ENCODE data around the gene AGTR1. TPM values are rescaled to one million over a fixed set of nuclear protein-coding genes. Genes with fewer than 3 reads are reported as not detected.

AGTR1 gene
- total RNA-seq, 2 donors from 2014 or later: 3.8 to 7.3 TPM

GRCh38 chr3:148729476-148730055 lies 31.9 kb downstream of the AGTR1 start:
- Histone ChIP-seq H3K4me3 (no peak overlapping the region), H3K36me3 (no peaks in the 10 kb centered on the region), H3K27ac (no peak overlapping the region), H3K9me3 (no peaks in the 10 kb centered on the region), H3K4me1 (ENCODE audit: control insufficient read depth in 1 of 2, low read depth in 2 of 2) (no peaks in the 10 kb centered on the region), H3K27me3 (replicated peaks; ENCODE audit: insufficient read depth) (no peaks in the 10 kb centered on the region)
- DNase-seq (ENCODE audit: low spot score) (no peak), ATAC-seq (ENCODE audit: insufficient number of reproducible peaks, low FRiP score, low read depth) (no peak)
- TF ChIP-seq CTCF (IDR thresholded peaks at IDR 0.05): no peak

- no peaks in the 10 kb centered on the region for H3K27me3 ChIP-seq (replicated peaks; ENCODE audit: insufficient read depth)
- no peaks in the 10 kb centered on the region for H3K9me3 ChIP-seq
- no peak for TF ChIP-seq CTCF (IDR thresholded peaks at IDR 0.05)
- no peak overlapping the region for H3K4me3 ChIP-seq
- H3K36me3 ChIP-seq: no peaks in the 10 kb centered on the region
- ATAC-seq (ENCODE audit: insufficient number of reproducible peaks, low FRiP score, low read depth): no peak
- DNase-seq (ENCODE audit: low spot score): no peak
- no peak overlapping the region for H3K27ac ChIP-seq
- H3K4me1 ChIP-seq (ENCODE audit: control insufficient read depth in 1 of 2, low read depth in 2 of 2): no peaks in the 10 kb centered on the region
Observed at GRCh38 chr3:148730676-148731075, 33.0 kb downstream of the AGTR1 start.

- no peak overlapping the region for H3K27ac ChIP-seq
- no peaks in the 10 kb centered on the region for H3K36me3 ChIP-seq
- no peak overlapping the region for H3K4me3 ChIP-seq
- no peak for TF ChIP-seq CTCF (IDR thresholded peaks at IDR 0.05)
- no peaks in the 10 kb centered on the region for H3K27me3 ChIP-seq (replicated peaks; ENCODE audit: insufficient read depth)
- ATAC-seq (ENCODE audit: insufficient number of reproducible peaks, low FRiP score, low read depth) (no peak), DNase-seq (ENCODE audit: low spot score) (no peak)
- no peaks in the 10 kb centered on the region for H3K4me1 ChIP-seq (ENCODE audit: control insufficient read depth in 1 of 2, low read depth in 2 of 2)
- H3K9me3 ChIP-seq: no peaks in the 10 kb centered on the region
Observed at GRCh38 chr3:148735597-148735996, 37.9 kb downstream of the AGTR1 start.

DNA sequence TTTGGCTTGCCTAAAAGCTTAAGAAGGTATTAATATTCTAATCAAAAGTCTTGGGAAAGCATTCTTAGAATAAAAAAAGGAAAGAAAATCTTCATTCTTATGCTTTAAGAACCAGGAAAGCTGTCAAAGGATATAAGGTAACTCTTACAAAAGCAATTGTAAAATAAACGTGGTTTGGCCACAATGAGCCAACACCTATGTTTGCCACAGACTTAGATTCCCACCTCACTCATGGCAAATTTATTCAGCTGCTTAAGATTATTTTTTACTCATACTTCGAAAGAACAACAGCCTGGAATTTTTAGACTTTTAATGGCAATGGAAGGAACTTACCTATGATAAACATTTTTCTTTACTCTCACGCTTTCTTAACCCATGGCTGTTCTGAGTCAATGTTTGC lies 38.4 kb downstream of the AGTR1 start:
- Histone ChIP-seq H3K36me3 (no peaks in the 10 kb centered on the region), H3K4me3 (no peak overlapping the region), H3K27me3 (replicated peaks; ENCODE audit: insufficient read depth) (no peaks in the 10 kb centered on the region), H3K4me1 (ENCODE audit: control insufficient read depth in 1 of 2, low read depth in 2 of 2) (no peaks in the 10 kb centered on the region), H3K9me3 (no peaks in the 10 kb centered on the region), H3K27ac (no peak overlapping the region)
- TF ChIP-seq CTCF (IDR thresholded peaks at IDR 0.05): no peak
- ATAC-seq (ENCODE audit: insufficient number of reproducible peaks, low FRiP score, low read depth) (no peak), DNase-seq (ENCODE audit: low spot score) (no peak)

- DNase-seq (ENCODE audit: low spot score) (no peak), ATAC-seq (ENCODE audit: insufficient number of reproducible peaks, low FRiP score, low read depth) (no peak)
- Histone ChIP-seq H3K27me3 (replicated peaks; ENCODE audit: insufficient read depth) (no peaks in the 10 kb centered on the region), H3K4me3 (no peak overlapping the region), H3K9me3 (no peaks in the 10 kb centered on the region), H3K36me3 (no peaks in the 10 kb centered on the region), H3K4me1 (ENCODE audit: control insufficient read depth in 1 of 2, low read depth in 2 of 2) (no peaks in the 10 kb centered on the region), H3K27ac (no peak overlapping the region)
- no peak for TF ChIP-seq CTCF (IDR thresholded peaks at IDR 0.05)
Observed at GRCh38 chr3:148737104-148737530, 39.4 kb downstream of the AGTR1 start.
